ENCODE results near the gene E2F1.
"Not testable (repeated sequence)": the region's sequence is repeated elsewhere in the genome, so short reads cannot be mapped to it uniquely, and the experiment has no call there.

The E2F1 gene

GRCh38 chr20:33702861-33703260 is 16.7 kb upstream of the E2F1 start:
- no peak overlapping the region for H2BK5ac ChIP-seq (ENCODE audit: low read depth, low read length, poor library complexity)
- H3K4ac ChIP-seq (ENCODE audit: low read depth, low read length): no peak overlapping the region
- H3K27me3 ChIP-seq (ENCODE audit: insufficient read depth, low read length): no peaks in the 10 kb centered on the region
- H3K18ac ChIP-seq (ENCODE audit: low read length): no peak overlapping the region
- H3K4me2 ChIP-seq (ENCODE audit: low read length): no peak overlapping the region
- no peak overlapping the region for H2BK120ac ChIP-seq (ENCODE audit: insufficient read depth, low read length, poor library complexity)
- H2BK12ac ChIP-seq (ENCODE audit: low read length): no peak overlapping the region
- no peak overlapping the region for H3K14ac ChIP-seq (ENCODE audit: low read length)
- H4K12ac ChIP-seq (ENCODE audit: low read depth, low read length): no peak overlapping the region
- H3K4me3 ChIP-seq (ENCODE audit: low read depth, low read length): no peak overlapping the region
- WGBS (ENCODE audit: extremely low coverage, insufficient coverage, insufficient read length): no CpG with 5 or more reads among the region's 5 CpGs
- no peak overlapping the region for H4K8ac ChIP-seq (ENCODE audit: low read depth, low read length)
- H3K23ac ChIP-seq (ENCODE audit: low read length): no peak overlapping the region
- H3K79me1 ChIP-seq (ENCODE audit: low read length): no peaks in the 10 kb centered on the region
- no peak overlapping the region for H2AK5ac ChIP-seq (ENCODE audit: low read length)
- no peaks in the 10 kb centered on the region for H3K36me3 ChIP-seq (ENCODE audit: control insufficient read depth in 1 of 2, insufficient read depth in 2 of 2, low read length in 2 of 2)
- H3K79me2 ChIP-seq (ENCODE audit: control insufficient read depth, insufficient read depth, low read length, poor library complexity): no peaks in the 10 kb centered on the region
- no peak overlapping the region for H4K91ac ChIP-seq (ENCODE audit: low read depth, low read length)
- peaks cover 0 to 2% of the 10 kb centered on the region in 2 experiments for H3K4me1 ChIP-seq (ENCODE audit: control insufficient read depth in 1 of 2, insufficient read depth in 2 of 2, low read length in 2 of 2)
- H3K9ac ChIP-seq (ENCODE audit: low read length): no peak overlapping the region
- H3K27ac ChIP-seq (ENCODE audit: low read depth, low read length): no peak overlapping the region
- no peak overlapping the region for H2AFZ ChIP-seq (ENCODE audit: insufficient read depth, low read length, poor library complexity)
- DNase-seq: no peak
- H3K9me3 ChIP-seq (ENCODE audit: insufficient read depth, low read depth, low read length): peaks cover 12% of the 10 kb centered on the region

DNA sequence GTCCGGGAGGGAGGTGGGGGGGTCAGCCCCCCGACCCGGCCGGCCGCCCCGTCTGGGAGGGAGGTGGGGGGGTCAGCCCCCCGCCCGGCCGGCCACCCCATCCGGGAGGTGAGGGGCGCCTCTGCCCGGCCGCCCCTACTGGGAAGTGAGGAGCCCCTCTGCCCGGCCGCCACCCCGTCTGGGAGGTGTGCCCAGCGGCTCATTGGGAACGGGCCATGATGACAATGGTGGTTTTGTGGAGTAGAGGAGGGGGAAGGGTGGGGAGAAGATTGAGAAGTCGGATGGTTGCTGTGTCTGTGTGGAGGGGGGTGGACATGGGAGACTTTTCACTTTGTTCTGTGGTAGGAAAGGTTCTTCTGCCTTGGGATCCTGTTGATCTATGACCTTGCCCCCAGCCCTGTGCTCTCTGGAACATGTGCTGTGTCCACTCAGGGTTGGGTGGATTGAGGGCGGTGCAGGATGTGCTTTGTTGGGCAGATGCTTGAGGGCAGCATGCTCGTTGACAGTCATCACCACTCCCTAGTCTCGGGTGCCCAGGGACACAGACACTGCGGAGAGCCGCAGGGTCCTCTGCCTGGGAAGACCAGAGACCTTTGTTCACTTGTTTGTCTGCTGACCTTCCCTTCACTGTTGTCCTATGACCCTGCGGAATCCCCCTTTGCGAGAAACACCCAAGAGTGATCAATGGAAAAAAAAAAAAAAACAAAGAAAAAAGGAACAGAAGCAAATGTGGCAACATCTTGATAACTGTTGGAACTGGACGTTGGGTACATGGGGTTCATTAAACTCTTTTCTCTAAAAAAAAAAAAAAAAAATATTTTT is 15.7 kb upstream of the E2F1 start:
- Histone ChIP-seq H3K79me2 (ENCODE audit: control insufficient read depth, insufficient read depth, low read length, poor library complexity) (no peaks in the 10 kb centered on the region), H4K8ac (ENCODE audit: low read depth, low read length) (no peak overlapping the region), H2AFZ (ENCODE audit: insufficient read depth, low read length, poor library complexity) (no peak overlapping the region), H2BK5ac (ENCODE audit: low read depth, low read length, poor library complexity) (no peak overlapping the region), H4K91ac (ENCODE audit: low read depth, low read length) (no peak overlapping the region), H3K79me1 (ENCODE audit: low read length) (no peaks in the 10 kb centered on the region), H3K4me1 (ENCODE audit: control insufficient read depth in 1 of 2, insufficient read depth in 2 of 2, low read length in 2 of 2) (peaks cover 0 to 2% of the 10 kb centered on the region in 2 experiments), H3K27me3 (ENCODE audit: insufficient read depth, low read length) (no peaks in the 10 kb centered on the region), H3K9me3 (ENCODE audit: insufficient read depth, low read depth, low read length) (peaks cover 12% of the 10 kb centered on the region), H2BK12ac (ENCODE audit: low read length) (no peak overlapping the region), H4K12ac (ENCODE audit: low read depth, low read length) (no peak overlapping the region), H3K18ac (ENCODE audit: low read length) (no peak overlapping the region), H3K4me3 (ENCODE audit: low read depth, low read length) (no peak overlapping the region), H3K27ac (ENCODE audit: low read depth, low read length) (no peak overlapping the region), H3K36me3 (ENCODE audit: control insufficient read depth in 1 of 2, insufficient read depth in 2 of 2, low read length in 2 of 2) (no peaks in the 10 kb centered on the region), H3K9ac (ENCODE audit: low read length) (no peak overlapping the region), H2AK5ac (ENCODE audit: low read length) (no peak overlapping the region), H3K23ac (ENCODE audit: low read length) (no peak overlapping the region), H3K4me2 (ENCODE audit: low read length) (no peak overlapping the region), H3K14ac (ENCODE audit: low read length) (no peak overlapping the region), H2BK120ac (ENCODE audit: insufficient read depth, low read length, poor library complexity) (no peak overlapping the region), H3K4ac (ENCODE audit: low read depth, low read length) (no peak overlapping the region)
- no peak for DNase-seq
- WGBS (ENCODE audit: extremely low coverage, insufficient coverage, insufficient read length): no CpG with 5 or more reads among the region's 27 CpGs

DNA sequence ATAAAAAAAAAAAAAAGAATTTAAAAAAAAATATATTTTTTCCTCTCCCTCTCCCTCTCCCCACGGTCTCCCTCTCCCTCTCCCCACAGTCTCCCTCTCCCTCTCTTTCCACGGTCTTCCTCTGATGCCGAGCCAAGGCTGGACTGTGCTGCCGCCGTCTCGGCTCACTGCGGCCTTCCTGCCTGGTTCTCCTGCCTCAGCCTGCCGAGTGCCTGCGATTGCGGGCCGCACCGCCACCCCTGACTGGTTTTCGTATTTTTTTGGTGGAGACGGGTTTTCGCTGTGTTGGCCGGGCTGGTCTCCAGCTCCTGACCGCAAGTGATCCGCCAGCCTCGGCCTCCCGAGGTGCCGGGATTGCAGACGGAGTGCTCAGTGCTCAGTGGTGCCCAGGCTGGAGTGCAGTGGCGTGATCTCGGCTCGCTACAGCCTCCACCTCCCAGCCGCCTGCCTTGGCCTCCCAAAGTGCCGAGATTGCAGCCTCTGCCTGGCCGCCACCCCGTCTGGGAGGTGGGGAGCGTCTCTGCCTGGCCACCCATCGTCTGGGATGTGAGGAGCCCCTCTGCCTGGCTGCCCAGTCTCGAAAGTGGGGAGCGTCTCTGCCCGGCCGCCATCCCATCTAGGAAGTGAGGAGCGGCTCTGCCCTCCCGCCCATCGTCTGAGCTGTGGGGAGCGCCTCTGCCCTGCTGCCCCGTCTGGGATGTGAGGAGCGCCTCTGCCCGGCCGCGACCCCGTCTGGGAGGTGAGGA is 14.7 kb upstream of the E2F1 start:
- H3K4me3 ChIP-seq (ENCODE audit: low read depth, low read length); H3K14ac ChIP-seq (ENCODE audit: low read length); H2AFZ ChIP-seq (ENCODE audit: insufficient read depth, low read length, poor library complexity); H2BK5ac ChIP-seq (ENCODE audit: low read depth, low read length, poor library complexity); H3K79me1 ChIP-seq (ENCODE audit: low read length); H2BK12ac ChIP-seq (ENCODE audit: low read length); H3K27ac ChIP-seq (ENCODE audit: low read depth, low read length); H4K91ac ChIP-seq (ENCODE audit: low read depth, low read length); H4K8ac ChIP-seq (ENCODE audit: low read depth, low read length); DNase-seq; H3K36me3 ChIP-seq (ENCODE audit: control insufficient read depth in 1 of 2, insufficient read depth in 2 of 2, low read length in 2 of 2); H3K4me2 ChIP-seq (ENCODE audit: low read length); H3K4me1 ChIP-seq (ENCODE audit: control insufficient read depth in 1 of 2, insufficient read depth in 2 of 2, low read length in 2 of 2); H4K12ac ChIP-seq (ENCODE audit: low read depth, low read length); H2AK5ac ChIP-seq (ENCODE audit: low read length); H3K23ac ChIP-seq (ENCODE audit: low read length); H3K4ac ChIP-seq (ENCODE audit: low read depth, low read length); H3K18ac ChIP-seq (ENCODE audit: low read length); H3K9ac ChIP-seq (ENCODE audit: low read length); H3K79me2 ChIP-seq (ENCODE audit: control insufficient read depth, insufficient read depth, low read length, poor library complexity); H3K27me3 ChIP-seq (ENCODE audit: insufficient read depth, low read length); H2BK120ac ChIP-seq (ENCODE audit: insufficient read depth, low read length, poor library complexity): not testable (repeated sequence)
- peaks cover 12% of the 10 kb centered on the region for H3K9me3 ChIP-seq (ENCODE audit: insufficient read depth, low read depth, low read length)
- 100% methylated on average over 1 of the region's 45 CpGs for WGBS (ENCODE audit: extremely low coverage, insufficient coverage, insufficient read length)

GRCh38 chr20:33698966-33699365 is 12.8 kb upstream of the E2F1 start:
- not testable (repeated sequence) for H3K4me1 ChIP-seq (ENCODE audit: control insufficient read depth in 1 of 2, insufficient read depth in 2 of 2, low read length in 2 of 2); H3K79me2 ChIP-seq (ENCODE audit: control insufficient read depth, insufficient read depth, low read length, poor library complexity); H3K4me2 ChIP-seq (ENCODE audit: low read length); H4K12ac ChIP-seq (ENCODE audit: low read depth, low read length); H4K8ac ChIP-seq (ENCODE audit: low read depth, low read length); H4K91ac ChIP-seq (ENCODE audit: low read depth, low read length); H2BK120ac ChIP-seq (ENCODE audit: insufficient read depth, low read length, poor library complexity); H3K27ac ChIP-seq (ENCODE audit: low read depth, low read length); H3K14ac ChIP-seq (ENCODE audit: low read length); H3K4ac ChIP-seq (ENCODE audit: low read depth, low read length); H3K23ac ChIP-seq (ENCODE audit: low read length); H2AFZ ChIP-seq (ENCODE audit: insufficient read depth, low read length, poor library complexity); H3K79me1 ChIP-seq (ENCODE audit: low read length); H2BK12ac ChIP-seq (ENCODE audit: low read length); H3K27me3 ChIP-seq (ENCODE audit: insufficient read depth, low read length); H3K9ac ChIP-seq (ENCODE audit: low read length); H2BK5ac ChIP-seq (ENCODE audit: low read depth, low read length, poor library complexity); H3K36me3 ChIP-seq (ENCODE audit: control insufficient read depth in 1 of 2, insufficient read depth in 2 of 2, low read length in 2 of 2); H3K18ac ChIP-seq (ENCODE audit: low read length); H2AK5ac ChIP-seq (ENCODE audit: low read length); H3K4me3 ChIP-seq (ENCODE audit: low read depth, low read length); DNase-seq
- peaks cover 12% of the 10 kb centered on the region for H3K9me3 ChIP-seq (ENCODE audit: insufficient read depth, low read depth, low read length)
- no CpG with 5 or more reads among the region's 27 CpGs for WGBS (ENCODE audit: extremely low coverage, insufficient coverage, insufficient read length)

Measured in trophoblast cell (in vitro differentiated cells and primary cell).